Stomach (tissue), 4 donors: Measurements from ENCODE around the gene SDCBP2.

Source experiments
- EP300 ChIP-seq: sonication (generic); formaldehyde crosslinking; IDR thresholded peaks from one replicate; pipeline ENCODE4 v1.6.1; 2017; ENCODE audit warnings: antibody characterized with exemption
- POLR2A ChIP-seq, 4 donors: fragments of 450-650 bp; IDR thresholded peaks; one replicate each; pipeline ENCODE4 v1.6.1; 2016; ENCODE audit warnings: antibody characterized with exemption in 4 of 4, control low read depth in 2 of 4, mild to moderate bottlenecking in 1 of 4, moderate library complexity in 1 of 4
- POLR2AphosphoS5 ChIP-seq, 3 donors: sonication (generic); formaldehyde crosslinking; IDR thresholded peaks; one replicate each; pipeline ENCODE4 v1.6.1; 2016; ENCODE audit warnings: antibody characterized with exemption in 3 of 3
- TF ChIP-seq, protein P1 (sequence below), 7 experiments: fragments of 450-650 bp in 4 of 7; fragments of 200-600 bp in 3 of 7; sonication (generic) in 3 of 7; IDR thresholded peaks; one replicate each; pipeline ENCODE4 v1.5.1; 2016 to 2019; ENCODE audit warnings: antibody characterized with exemption in 7 of 7, control low read depth in 2 of 7, mild to moderate bottlenecking in 1 of 7

DNA sequence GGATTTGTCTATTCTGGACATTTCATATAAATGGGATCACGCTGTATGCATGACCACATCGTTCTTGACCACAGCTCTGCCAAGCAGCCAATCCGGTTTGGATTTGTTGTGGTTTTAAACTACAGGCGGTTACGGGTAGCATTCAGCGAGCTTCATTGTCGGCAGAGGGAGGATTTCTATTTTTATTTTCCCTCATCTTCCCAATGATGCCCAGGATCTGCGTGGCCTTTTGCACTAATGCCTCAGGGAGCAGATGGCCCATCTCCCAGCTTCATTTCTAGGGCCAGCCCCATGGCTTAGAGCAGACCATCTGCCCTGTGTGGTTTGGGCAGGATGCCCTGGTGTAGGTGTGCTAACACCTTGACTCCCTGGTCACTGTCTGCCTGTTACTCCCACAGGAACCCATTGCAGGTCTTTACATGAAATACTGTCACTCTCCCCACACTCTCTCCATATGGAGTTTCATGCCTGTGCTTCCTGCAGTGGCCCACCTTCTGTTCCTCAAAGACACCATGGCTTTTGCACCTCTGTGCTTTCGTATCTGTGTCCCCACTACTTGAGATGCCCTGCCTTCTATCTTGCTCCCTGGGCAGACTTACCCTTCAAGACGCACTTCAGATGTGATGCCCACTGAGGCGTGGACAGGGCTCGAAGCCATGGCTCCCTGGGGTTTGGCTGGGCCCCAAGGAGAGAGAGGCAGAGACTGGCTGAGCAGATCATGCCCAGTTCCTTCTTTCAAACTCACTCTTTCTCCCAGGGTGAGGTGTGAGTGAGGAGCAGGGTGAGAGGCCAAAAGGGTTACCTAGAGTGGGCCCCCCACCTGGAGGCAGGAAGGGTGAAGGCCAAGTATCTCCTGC lies 26.0 kb downstream of the SDCBP2 start:
- TF ChIP-seq, protein P1, sequence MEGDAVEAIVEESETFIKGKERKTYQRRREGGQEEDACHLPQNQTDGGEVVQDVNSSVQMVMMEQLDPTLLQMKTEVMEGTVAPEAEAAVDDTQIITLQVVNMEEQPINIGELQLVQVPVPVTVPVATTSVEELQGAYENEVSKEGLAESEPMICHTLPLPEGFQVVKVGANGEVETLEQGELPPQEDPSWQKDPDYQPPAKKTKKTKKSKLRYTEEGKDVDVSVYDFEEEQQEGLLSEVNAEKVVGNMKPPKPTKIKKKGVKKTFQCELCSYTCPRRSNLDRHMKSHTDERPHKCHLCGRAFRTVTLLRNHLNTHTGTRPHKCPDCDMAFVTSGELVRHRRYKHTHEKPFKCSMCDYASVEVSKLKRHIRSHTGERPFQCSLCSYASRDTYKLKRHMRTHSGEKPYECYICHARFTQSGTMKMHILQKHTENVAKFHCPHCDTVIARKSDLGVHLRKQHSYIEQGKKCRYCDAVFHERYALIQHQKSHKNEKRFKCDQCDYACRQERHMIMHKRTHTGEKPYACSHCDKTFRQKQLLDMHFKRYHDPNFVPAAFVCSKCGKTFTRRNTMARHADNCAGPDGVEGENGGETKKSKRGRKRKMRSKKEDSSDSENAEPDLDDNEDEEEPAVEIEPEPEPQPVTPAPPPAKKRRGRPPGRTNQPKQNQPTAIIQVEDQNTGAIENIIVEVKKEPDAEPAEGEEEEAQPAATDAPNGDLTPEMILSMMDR (IDR thresholded peaks at IDR 0.05), result no peak
- TF ChIP-seq POLR2A (IDR thresholded peaks at IDR 0.05) (no peak), POLR2AphosphoS5 (IDR thresholded peaks at IDR 0.05) (no peak), EP300 (no peak)
